ENCODE data around the gene GLYR1. TPM values are rescaled to one million over a fixed set of nuclear protein-coding genes. Genes with fewer than 3 reads are reported as not detected.

The GLYR1 gene
- total RNA-seq, 2 experiments from 2014 or later = 62.2 to 65.0 TPM

GRCh38 chr16:4769306-4769638, 77.8 kb downstream of the GLYR1 start:
- Mint-ChIP-seq H3K4me3 (peak overlapping the region; percentile 93), H3K27ac (no peak overlapping the region)
- CTCF ChIA-PET = no interaction called here

GRCh38 chr16:4768549-4769305, 78.4 kb downstream of the GLYR1 start:
- intact Hi-C loops (cut with micrococcal nuclease) = loop anchor here (1.0 to 5.0 kb wide), 6 partner anchors 34 to 496 kb away; partner anchors contain the start of genes GLYR1, HMOX2, MGRN1 and ROGDI
- DNase-seq = peak; percentile 92
- Mint-ChIP-seq H3K9me3 (no peaks in the 10 kb centered on the region), H3K4me1 (ENCODE audit: low read depth) (peaks cover 35% of the 10 kb centered on the region), H3K27ac (peak overlapping the region; percentile 93), H3K4me3 (peak overlapping the region; percentile 93), H3K27me3 (ENCODE audit: low read depth) (no peaks in the 10 kb centered on the region), H3K36me3 (ENCODE audit: low read depth) (peaks cover 3% of the 10 kb centered on the region)
- CTCF ChIA-PET = no interaction called here

More at GRCh38 chr16:4769306-4769638, 77.8 kb downstream of the GLYR1 start:
- Mint-ChIP-seq H3K4me1 (ENCODE audit: low read depth) (peaks cover 32% of the 10 kb centered on the region), H3K36me3 (ENCODE audit: low read depth) (no peaks in the 10 kb centered on the region), H3K27me3 (ENCODE audit: low read depth) (no peaks in the 10 kb centered on the region), H3K9me3 (no peaks in the 10 kb centered on the region)
- DNase-seq = no peak
- intact Hi-C loops (cut with micrococcal nuclease) = loop anchor here (5.0 kb wide), 2 partner anchors 292 to 497 kb away; partner anchors contain the start of genes HMOX2 and TFAP4

GRCh38 chr16:4767872-4768548, 79.1 kb downstream of the GLYR1 start:
- Mint-ChIP-seq H3K27me3 (ENCODE audit: low read depth) (no peaks in the 10 kb centered on the region), H3K27ac (peak overlapping the region; percentile 93), H3K36me3 (ENCODE audit: low read depth) (peaks cover 3% of the 10 kb centered on the region), H3K4me3 (peak overlapping the region; percentile 93), H3K4me1 (ENCODE audit: low read depth) (peaks cover 35% of the 10 kb centered on the region), H3K9me3 (no peaks in the 10 kb centered on the region)
- peak; percentile 41 for DNase-seq
- CTCF ChIA-PET = no interaction called here
- intact Hi-C loops (cut with micrococcal nuclease) = loop anchor here (1.0 to 5.0 kb wide), 9 partner anchors 34 to 496 kb away; partner anchors contain the start of genes ANKS3, DNAAF8, EEF2KMT and GLYR1

- Mint-ChIP-seq H3K9me3 (no peaks in the 10 kb centered on the region), H3K36me3 (ENCODE audit: low read depth) (peaks cover 7% of the 10 kb centered on the region)
- intact Hi-C loops (cut with micrococcal nuclease) = loop anchor here (1.0 to 5.0 kb wide), 5 partner anchors 33 to 495 kb away; partner anchors contain the start of genes ANKS3, DNAAF8, EEF2KMT and HMOX2
Observed at GRCh38 chr16:4766875-4767628, 80.0 kb downstream of the GLYR1 start, which contains the start of gene ZNF500. TSS of gene ZNF500 (minus strand) at chr16:4767162. CDS start at chr16:4765978, 1,184 bp downstream.

GRCh38 chr16:4765511-4766474, 81.3 kb downstream of the GLYR1 start:
- Mint-ChIP-seq H3K27me3 (ENCODE audit: low read depth) (no peaks in the 10 kb centered on the region), H3K27ac (peak overlapping the region; percentile 82), H3K4me1 (ENCODE audit: low read depth) (peaks cover 35% of the 10 kb centered on the region), H3K4me3 (peak overlapping the region; percentile 80), H3K9me3 (no peaks in the 10 kb centered on the region), H3K36me3 (ENCODE audit: low read depth) (peaks cover 10% of the 10 kb centered on the region)
- CTCF ChIA-PET = interaction anchor here (0.7 to 1.0 kb wide), 2 partner anchors 31 to 114 kb away, joined by 3 read pairs; partner anchors contain the start of gene DNAAF8
- no peak for DNase-seq
- intact Hi-C loops (cut with micrococcal nuclease) = loop anchor here (5.0 kb wide), 2 partner anchors 288 to 493 kb away; partner anchors contain the start of genes HMOX2 and TFAP4

More at GRCh38 chr16:4766875-4767628, 80.0 kb downstream of the GLYR1 start, which contains the start of gene ZNF500:
- peak; percentile 98 for DNase-seq
- CTCF ChIA-PET = interaction anchor here (0.6 to 1.0 kb wide), 3 partner anchors 32 to 116 kb away, joined by 3 read pairs; partner anchors contain the start of gene DNAAF8
- H3K27ac Mint-ChIP-seq = peak within 1 kb of the TSS; percentile 93
- H3K27me3 Mint-ChIP-seq (ENCODE audit: low read depth) = no peaks in the 10 kb centered on the region
- H3K4me3 Mint-ChIP-seq = peak within 1 kb of the TSS; percentile 93
- H3K4me1 Mint-ChIP-seq (ENCODE audit: low read depth) = peaks cover 35% of the 10 kb centered on the region

GRCh38 chr16:4763791-4764190, 83.3 kb downstream of the GLYR1 start:
- Mint-ChIP-seq H3K27ac (no peak overlapping the region), H3K9me3 (no peaks in the 10 kb centered on the region), H3K4me1 (ENCODE audit: low read depth) (peaks cover 28% of the 10 kb centered on the region), H3K4me3 (no peak overlapping the region), H3K36me3 (ENCODE audit: low read depth) (peaks cover 12% of the 10 kb centered on the region), H3K27me3 (ENCODE audit: low read depth) (no peaks in the 10 kb centered on the region)
- CTCF ChIA-PET = no interaction called here
- intact Hi-C loops (cut with micrococcal nuclease) = no loop called here
- DNase-seq = no peak

GRCh38 chr16:4762205-4762604, 84.9 kb downstream of the GLYR1 start:
- intact Hi-C loops (cut with micrococcal nuclease) = no loop called here
- Mint-ChIP-seq H3K36me3 (ENCODE audit: low read depth) (peaks cover 16% of the 10 kb centered on the region), H3K9me3 (no peaks in the 10 kb centered on the region), H3K4me3 (no peak overlapping the region), H3K27ac (no peak overlapping the region), H3K27me3 (ENCODE audit: low read depth) (no peaks in the 10 kb centered on the region), H3K4me1 (ENCODE audit: low read depth) (peaks cover 18% of the 10 kb centered on the region)
- no peak for DNase-seq
- CTCF ChIA-PET = interaction anchor here (0.7 kb wide), 1 partner anchor 17 kb away, joined by 3 read pairs; no protein-coding TSS in a partner anchor

GRCh38 chr16:4760221-4760910, 86.7 kb downstream of the GLYR1 start:
- H3K27me3 Mint-ChIP-seq (ENCODE audit: low read depth) = no peaks in the 10 kb centered on the region
- peaks cover 30% of the 10 kb centered on the region for H3K36me3 Mint-ChIP-seq (ENCODE audit: low read depth)
- DNase-seq = no peak
- intact Hi-C loops (cut with micrococcal nuclease) = no loop called here
- CTCF ChIA-PET = interaction anchor here (0.6 kb wide), 1 partner anchor 179 kb away, joined by 3 read pairs; no protein-coding TSS in a partner anchor
- peaks cover 6% of the 10 kb centered on the region for H3K4me1 Mint-ChIP-seq (ENCODE audit: low read depth)
- no peaks in the 10 kb centered on the region for H3K9me3 Mint-ChIP-seq
- H3K4me3 Mint-ChIP-seq = no peak overlapping the region
- H3K27ac Mint-ChIP-seq = no peak overlapping the region

GRCh38 chr16:4755687-4756086, 91.4 kb downstream of the GLYR1 start:
- Mint-ChIP-seq H3K27me3 (ENCODE audit: low read depth) (no peaks in the 10 kb centered on the region), H3K4me1 (ENCODE audit: low read depth) (no peaks in the 10 kb centered on the region), H3K27ac (no peak overlapping the region), H3K36me3 (ENCODE audit: low read depth) (peaks cover 30% of the 10 kb centered on the region), H3K4me3 (no peak overlapping the region), H3K9me3 (no peaks in the 10 kb centered on the region)
- intact Hi-C loops (cut with micrococcal nuclease) = no loop called here
- CTCF ChIA-PET = no interaction called here
- no peak for DNase-seq

GRCh38 chr16:4754865-4755264, 92.2 kb downstream of the GLYR1 start:
- no peak for DNase-seq
- Mint-ChIP-seq H3K36me3 (ENCODE audit: low read depth) (peaks cover 29% of the 10 kb centered on the region), H3K4me3 (no peak overlapping the region), H3K27me3 (ENCODE audit: low read depth) (no peaks in the 10 kb centered on the region), H3K27ac (no peak overlapping the region), H3K9me3 (no peaks in the 10 kb centered on the region), H3K4me1 (ENCODE audit: low read depth) (no peaks in the 10 kb centered on the region)
- intact Hi-C loops (cut with micrococcal nuclease) = no loop called here
- CTCF ChIA-PET = no interaction called here

GRCh38 chr16:4753227-4753626, 93.9 kb downstream of the GLYR1 start:
- Mint-ChIP-seq H3K4me3 (no peak overlapping the region), H3K4me1 (ENCODE audit: low read depth) (peaks cover 4% of the 10 kb centered on the region), H3K9me3 (no peaks in the 10 kb centered on the region), H3K36me3 (ENCODE audit: low read depth) (peaks cover 25% of the 10 kb centered on the region), H3K27me3 (ENCODE audit: low read depth) (no peaks in the 10 kb centered on the region), H3K27ac (no peak overlapping the region)
- intact Hi-C loops (cut with micrococcal nuclease) = no loop called here
- no peak for DNase-seq
- CTCF ChIA-PET = no interaction called here

Measured in activated naive CD4-positive, alpha-beta T cell treated with anti-CD3 and anti-CD28 coated beads for 36 hours (primary cell).